H1 (cell line): ENCODE measurements around the gene SPIB.

Experiments used
- ASH2L ChIP-seq: fragments of 200-600, 300-600 bp; sonication (generic); IDR thresholded peaks from one replicate; pipeline ENCODE4 v1.7.1; 2017; ENCODE audit warnings: low read length
- CTCF ChIP-seq, 3 experiments: IDR thresholded peaks; 1 replicate in 2 of 3; 2 replicates in 1 of 3; pipeline versions ENCODE4 v1.5.1 to v1.6.1; 2011; ENCODE audit warnings: low read length in 3 of 3, mild to moderate bottlenecking in 3 of 3, inconsistent platforms in 2 of 3, low read depth in 1 of 3, moderate library complexity in 1 of 3; ENCODE audit not compliant: insufficient read depth in 1 of 3; ENCODE audit errors: control extremely low read depth in 1 of 3
- POLR2A ChIP-seq, 2 experiments: IDR thresholded peaks; 1 replicate in 1 of 2; 2 replicates in 1 of 2; pipeline ENCODE4 v1.6.1; 2011; ENCODE audit warnings: low read depth in 2 of 2, low read length in 2 of 2, mild to moderate bottlenecking in 2 of 2; ENCODE audit errors: control extremely low read depth in 1 of 2
- POU5F1 ChIP-seq: IDR thresholded peaks from 2 replicates; pipeline ENCODE4 v1.6.1; 2011; ENCODE audit warnings: low read depth, mild to moderate bottlenecking, low read length, moderate library complexity
- RAD21 ChIP-seq, 2 experiments: IDR thresholded peaks in 1 of 2; conservative IDR thresholded peaks in 1 of 2; 2 replicates each; pipeline ENCODE4 v1.6.1; 2011; ENCODE audit warnings: low read depth in 2 of 2, low read length in 2 of 2, improper control_type of control experiment in 1 of 2, inconsistent platforms in 1 of 2, mild to moderate bottlenecking in 1 of 2, moderate library complexity in 1 of 2
- SUZ12 ChIP-seq: fragments of 200-600 bp; sonication (generic); IDR thresholded peaks from 2 replicates; pipeline ENCODE4 v1.6.1; 2012; ENCODE audit warnings: mild to moderate bottlenecking, inconsistent platforms, low read length, moderate library complexity, mixed read lengths

- TF ChIP-seq POLR2A (IDR thresholded peaks at IDR 0.05; ENCODE audit: control extremely low read depth in 1 of 2, low read depth in 2 of 2, low read length in 2 of 2) = no peak
- TF ChIP-seq CTCF (IDR thresholded peaks at IDR 0.05; ENCODE audit: control extremely low read depth in 1 of 3, insufficient read depth in 1 of 3, low read depth in 1 of 3, low read length in 3 of 3) = no peak
- no peak for TF ChIP-seq SUZ12
- no peak for TF ChIP-seq POU5F1
- no peak for TF ChIP-seq RAD21 (IDR thresholded peaks at IDR 0.05 in 1 of 2, conservative IDR thresholded peaks at IDR 0.05 in 1 of 2; ENCODE audit: low read depth in 2 of 2, low read length in 2 of 2)
- TF ChIP-seq ASH2L = no peak
These were observed 3.1 kb upstream of the SPIB start for GRCh38 chr19:50415661-50416033.
